Dendritic cell treated with granulocyte-macrophage colony-stimulating factor and Interleukin-4, amounts not matched to agents 40 ng/mL and 50 ng/mL, for 4 days (primary cell): ENCODE measurements around the gene TLN1.
A peak's percentile ranks its signal among the peaks of the same experiment; 100 is the strongest.

Source experiments
- H3K27ac Mint-ChIP-seq: one replicate; pipeline ENCODE4 v1.8.0; 2022; ENCODE audit warnings: mild to moderate bottlenecking, mixed read lengths
- H3K27me3 Mint-ChIP-seq: one replicate; pipeline ENCODE4 v1.8.0; 2022; ENCODE audit warnings: mild to moderate bottlenecking, mixed read lengths
- H3K36me3 Mint-ChIP-seq: one replicate; pipeline ENCODE4 v1.8.0; 2022; ENCODE audit warnings: low read depth, mixed read lengths
- H3K4me1 Mint-ChIP-seq: one replicate; pipeline ENCODE4 v1.8.0; 2022; ENCODE audit warnings: low read depth, mixed read lengths
- H3K4me3 Mint-ChIP-seq: one replicate; pipeline ENCODE4 v1.8.0; 2022; ENCODE audit warnings: mild to moderate bottlenecking, moderate library complexity, mixed read lengths
- H3K9me3 Mint-ChIP-seq: one replicate; pipeline ENCODE4 v1.8.0; 2022; ENCODE audit warnings: mixed read lengths
- intact Hi-C: fragments of 100-400 bp; cut with micrococcal nuclease; formaldehyde crosslinking; loops from one replicate; pipeline ENCODE4 v1.15.0; 2022

Gene TLN1

GRCh38 chr9:35732185-35732799, at the start of gene TLN1, which contains the start of gene CREB3:
TLN1 (minus strand) TSS chr9:35732195; CDS start chr9:35725694, 6,501 bp downstream.
CREB3 (plus strand) TSS chr9:35732666; CDS start chr9:35732773, 107 bp downstream.
- no peak within 1 kb of the TSS for H3K27ac Mint-ChIP-seq
- peaks cover 28% of the 10 kb centered on the region for H3K4me1 Mint-ChIP-seq
- H3K9me3 Mint-ChIP-seq: no peaks in the 10 kb centered on the region
- intact Hi-C loops: loop anchor here (1.0 to 5.0 kb wide), 3 partner anchors 86 to 630 kb away; partner anchors contain the start of gene STOML2
- H3K27me3 Mint-ChIP-seq: no peaks in the 10 kb centered on the region
- no peak within 1 kb of the TSS for H3K4me3 Mint-ChIP-seq
- H3K36me3 Mint-ChIP-seq: peaks cover 37% of the 10 kb centered on the region

- no peak overlapping the region for H3K27ac Mint-ChIP-seq
- no peak overlapping the region for H3K4me3 Mint-ChIP-seq
- intact Hi-C loops: no loop called here
- peaks cover 3% of the 10 kb centered on the region for H3K4me1 Mint-ChIP-seq
- H3K9me3 Mint-ChIP-seq: no peaks in the 10 kb centered on the region
- H3K27me3 Mint-ChIP-seq: peaks cover 1% of the 10 kb centered on the region
- H3K36me3 Mint-ChIP-seq: no peaks in the 10 kb centered on the region
Measured at GRCh38 chr9:35781066-35781465, 49.1 kb upstream of the TLN1 start.

- H3K4me3 Mint-ChIP-seq: no peak overlapping the region
- H3K27me3 Mint-ChIP-seq: peaks cover 1% of the 10 kb centered on the region
- H3K27ac Mint-ChIP-seq: no peak overlapping the region
- H3K36me3 Mint-ChIP-seq: no peaks in the 10 kb centered on the region
- no peaks in the 10 kb centered on the region for H3K9me3 Mint-ChIP-seq
- intact Hi-C loops: no loop called here
- H3K4me1 Mint-ChIP-seq: peaks cover 17% of the 10 kb centered on the region
Measured at GRCh38 chr9:35778496-35778895, 46.5 kb upstream of the TLN1 start.

- H3K27ac Mint-ChIP-seq: peak overlapping the region; percentile 41
- H3K27me3 Mint-ChIP-seq: peaks cover 1% of the 10 kb centered on the region
- H3K4me1 Mint-ChIP-seq: peaks cover 17% of the 10 kb centered on the region
- no peak overlapping the region for H3K4me3 Mint-ChIP-seq
- H3K9me3 Mint-ChIP-seq: no peaks in the 10 kb centered on the region
- H3K36me3 Mint-ChIP-seq: no peaks in the 10 kb centered on the region
- intact Hi-C loops: no loop called here
Measured at GRCh38 chr9:35776018-35776417, 44.0 kb upstream of the TLN1 start.

- H3K4me1 Mint-ChIP-seq: peaks cover 17% of the 10 kb centered on the region
- H3K9me3 Mint-ChIP-seq: no peaks in the 10 kb centered on the region
- no peaks in the 10 kb centered on the region for H3K36me3 Mint-ChIP-seq
- H3K4me3 Mint-ChIP-seq: no peak overlapping the region
- peaks cover 1% of the 10 kb centered on the region for H3K27me3 Mint-ChIP-seq
- H3K27ac Mint-ChIP-seq: peak overlapping the region; percentile 68
- intact Hi-C loops: no loop called here
Measured at GRCh38 chr9:35774907-35775635, 43.1 kb upstream of the TLN1 start.

- Mint-ChIP-seq H3K27ac (no peak overlapping the region), H3K4me1 (peaks cover 17% of the 10 kb centered on the region)
- intact Hi-C loops: no loop called here
Measured at GRCh38 chr9:35771943-35772342, 39.9 kb upstream of the TLN1 start.

GRCh38 chr9:35771534-35771933, 39.5 kb upstream of the TLN1 start:
- Mint-ChIP-seq H3K9me3 (no peaks in the 10 kb centered on the region), H3K36me3 (no peaks in the 10 kb centered on the region), H3K27me3 (no peaks in the 10 kb centered on the region), H3K4me1 (peaks cover 17% of the 10 kb centered on the region), H3K4me3 (no peak overlapping the region), H3K27ac (no peak overlapping the region)
- intact Hi-C loops: no loop called here

More at GRCh38 chr9:35771943-35772342, 39.9 kb upstream of the TLN1 start:
- H3K36me3 Mint-ChIP-seq: no peaks in the 10 kb centered on the region
- H3K4me3 Mint-ChIP-seq: no peak overlapping the region
- no peaks in the 10 kb centered on the region for H3K9me3 Mint-ChIP-seq
- H3K27me3 Mint-ChIP-seq: no peaks in the 10 kb centered on the region

GRCh38 chr9:35771075-35771433, 39.1 kb upstream of the TLN1 start:
- Mint-ChIP-seq H3K36me3 (no peaks in the 10 kb centered on the region), H3K4me3 (no peak overlapping the region), H3K4me1 (peaks cover 13% of the 10 kb centered on the region), H3K9me3 (no peaks in the 10 kb centered on the region), H3K27ac (no peak overlapping the region), H3K27me3 (no peaks in the 10 kb centered on the region)
- intact Hi-C loops: no loop called here

- Mint-ChIP-seq H3K36me3 (no peaks in the 10 kb centered on the region), H3K4me1 (peaks cover under 1% of the 10 kb centered on the region), H3K9me3 (no peaks in the 10 kb centered on the region), H3K27ac (no peak overlapping the region), H3K4me3 (no peak overlapping the region), H3K27me3 (no peaks in the 10 kb centered on the region)
- intact Hi-C loops: no loop called here
Measured at GRCh38 chr9:35769763-35770162, 37.8 kb upstream of the TLN1 start.

- no peaks in the 10 kb centered on the region for H3K27me3 Mint-ChIP-seq
- intact Hi-C loops: no loop called here
- no peaks in the 10 kb centered on the region for H3K36me3 Mint-ChIP-seq
- no peak overlapping the region for H3K4me3 Mint-ChIP-seq
- H3K4me1 Mint-ChIP-seq: no peaks in the 10 kb centered on the region
- H3K9me3 Mint-ChIP-seq: no peaks in the 10 kb centered on the region
- H3K27ac Mint-ChIP-seq: no peak overlapping the region
Measured at GRCh38 chr9:35767458-35767857, 35.5 kb upstream of the TLN1 start.

GRCh38 chr9:35766997-35767396, 35.0 kb upstream of the TLN1 start:
- Mint-ChIP-seq H3K36me3 (no peaks in the 10 kb centered on the region), H3K4me3 (no peak overlapping the region), H3K27me3 (no peaks in the 10 kb centered on the region), H3K9me3 (no peaks in the 10 kb centered on the region), H3K27ac (no peak overlapping the region), H3K4me1 (no peaks in the 10 kb centered on the region)
- intact Hi-C loops: no loop called here

- Mint-ChIP-seq H3K9me3 (no peaks in the 10 kb centered on the region), H3K4me1 (peaks cover 7% of the 10 kb centered on the region), H3K27ac (no peak overlapping the region), H3K27me3 (peaks cover 2% of the 10 kb centered on the region), H3K4me3 (no peak overlapping the region), H3K36me3 (no peaks in the 10 kb centered on the region)
- intact Hi-C loops: no loop called here
Measured at GRCh38 chr9:35763803-35764202, 31.8 kb upstream of the TLN1 start.

- Mint-ChIP-seq H3K27ac (no peak overlapping the region), H3K36me3 (no peaks in the 10 kb centered on the region)
Measured at GRCh38 chr9:35763181-35763580, 31.2 kb upstream of the TLN1 start.

GRCh38 chr9:35760651-35761050, 28.7 kb upstream of the TLN1 start:
- H3K36me3 Mint-ChIP-seq: no peaks in the 10 kb centered on the region

More at GRCh38 chr9:35763181-35763580, 31.2 kb upstream of the TLN1 start:
- H3K4me1 Mint-ChIP-seq: peaks cover 12% of the 10 kb centered on the region
- H3K4me3 Mint-ChIP-seq: no peak overlapping the region
- H3K27me3 Mint-ChIP-seq: peaks cover 4% of the 10 kb centered on the region
- no peaks in the 10 kb centered on the region for H3K9me3 Mint-ChIP-seq
- intact Hi-C loops: no loop called here

More at GRCh38 chr9:35760651-35761050, 28.7 kb upstream of the TLN1 start:
- intact Hi-C loops: no loop called here
- Mint-ChIP-seq H3K4me1 (peaks cover 32% of the 10 kb centered on the region), H3K4me3 (no peak overlapping the region), H3K27ac (no peak overlapping the region), H3K27me3 (peaks cover 10% of the 10 kb centered on the region), H3K9me3 (no peaks in the 10 kb centered on the region)
